HG03045 (cell line): ENCODE measurements around the gene CACNG8.
"Not testable (repeated sequence)": the region's sequence is repeated elsewhere in the genome, so short reads cannot be mapped to it uniquely, and the experiment has no call there.

Experiments used
- ATAC-seq: cut with Tn5 transposase; IDR thresholded peaks from one replicate; pipeline ENCODE4 v1.9.1; 2021; ENCODE audit warnings: mild to moderate bottlenecking, moderate library complexity; ENCODE audit not compliant: unreplicated experiment

Gene CACNG8

DNA sequence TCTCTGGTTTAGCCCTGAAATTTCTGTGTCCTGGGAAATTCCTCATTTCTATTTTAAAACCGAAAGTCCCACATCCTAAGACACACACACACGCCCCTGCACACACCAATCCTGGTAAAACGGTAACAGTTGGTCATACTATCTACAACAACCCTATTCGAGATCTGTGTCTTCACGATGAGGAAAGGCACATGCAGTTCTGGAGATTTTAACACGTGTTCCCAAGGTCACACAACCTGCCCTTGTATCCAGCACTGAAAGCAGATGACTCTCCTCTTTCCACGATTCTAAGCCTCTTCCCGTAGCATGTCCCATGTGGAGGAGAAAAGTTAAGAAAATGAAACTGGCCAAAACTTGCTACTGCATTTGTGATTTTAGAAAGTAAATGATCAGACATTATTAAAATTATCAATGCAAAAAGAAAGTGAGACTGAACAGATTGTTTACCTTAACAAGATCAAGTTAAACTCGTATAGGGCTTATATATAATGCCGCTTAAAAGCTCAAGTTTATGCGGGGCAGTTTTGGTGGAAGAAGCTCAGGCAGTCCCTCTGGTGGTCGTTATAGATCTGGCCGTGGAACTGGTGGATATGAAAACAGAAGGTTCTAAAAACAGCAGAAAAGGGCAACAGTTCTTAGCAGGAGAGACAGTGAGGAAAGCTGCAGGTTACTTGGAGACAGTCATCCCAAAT lies 68.3 kb downstream of the CACNG8 start:
- no peak for ATAC-seq

DNA sequence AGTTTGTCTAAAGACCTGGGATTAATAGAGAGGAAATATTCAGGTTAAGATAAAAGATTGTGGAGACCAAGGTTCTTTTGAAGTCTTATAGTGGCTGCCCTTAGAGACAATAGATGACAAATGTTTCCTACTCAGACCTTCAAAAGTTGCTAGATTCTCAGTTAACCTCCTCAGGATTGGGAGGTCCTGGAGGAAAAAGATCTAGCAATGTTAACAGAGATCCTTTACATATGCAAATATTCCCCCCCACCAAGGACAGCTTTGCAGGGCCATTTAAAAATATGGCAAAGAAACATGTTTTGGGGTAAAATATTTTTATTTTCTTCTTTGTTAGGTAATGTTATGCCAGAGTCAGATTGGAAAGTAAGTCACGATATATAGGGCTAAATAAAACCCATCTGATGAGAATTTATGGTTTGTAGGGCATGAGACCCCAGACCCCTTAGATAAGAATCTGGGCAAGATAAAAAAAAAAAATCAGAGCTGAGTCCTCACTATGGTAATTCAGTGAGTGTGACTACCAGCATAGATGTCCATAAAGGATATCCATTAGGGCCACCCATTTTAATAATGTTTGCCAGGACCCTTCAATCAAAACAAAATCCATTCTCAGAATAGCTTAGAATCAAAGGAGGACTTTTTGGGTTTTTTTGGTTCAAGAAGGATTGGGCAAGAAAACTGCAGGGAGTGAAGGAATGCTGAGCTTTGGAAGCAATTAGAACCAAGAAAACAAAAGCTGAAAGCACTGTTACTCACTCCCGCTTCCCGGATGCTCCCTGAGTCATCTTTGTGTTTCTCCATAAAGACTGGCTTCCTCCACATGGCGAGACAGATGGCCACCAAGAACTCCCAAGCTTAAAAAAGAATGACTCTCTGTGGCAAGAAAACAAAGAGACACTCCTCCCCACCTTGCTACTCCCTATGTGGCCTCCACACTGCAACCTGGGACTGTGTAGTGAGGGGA lies 72.8 kb downstream of the CACNG8 start:
- no peak for ATAC-seq

GRCh38 chr19:54036542-54036941 lies 73.8 kb downstream of the CACNG8 start:
- ATAC-seq, result not testable (repeated sequence)
